Forelimb muscle (tissue), 1 donor: ENCODE data around the gene SNAPIN. TPM values are rescaled to one million over a fixed set of nuclear protein-coding genes. Genes with fewer than 3 reads are reported as not detected.

ENCODE experiments used
- DNase-seq: peaks from one replicate; pipeline ENCODE4 v3.0.0-alpha.2; 2013; ENCODE audit warnings: low read depth
- polyA plus RNA-seq: library from polyadenylated mRNA; unstranded; fragments of 120-200 nt; gene quantifications from one replicate; pipeline ENCODE4 v1.2.1, GENCODE V29; 2013; ENCODE audit not compliant: insufficient read length

Gene SNAPIN
- polyA plus RNA-seq, 1 donor: 50.7 TPM

DNA sequence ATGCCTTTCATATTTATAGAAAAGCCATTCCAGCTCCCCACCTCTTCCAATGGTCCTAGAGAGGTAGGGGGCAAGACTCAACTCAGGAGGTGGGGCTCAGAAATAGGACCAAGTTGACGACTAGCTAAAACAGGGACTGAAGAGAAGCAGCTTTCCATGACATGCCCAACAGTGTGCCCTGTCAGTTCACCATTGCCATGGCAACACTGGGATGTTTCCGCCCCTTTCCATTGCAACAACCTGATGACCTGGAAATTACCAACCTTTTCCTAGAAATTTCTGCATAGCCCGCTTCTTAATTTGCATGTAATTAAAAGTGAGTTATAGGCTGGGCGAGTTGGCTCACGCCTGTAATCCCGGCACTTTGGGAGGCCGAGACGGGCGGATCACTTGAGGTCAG is 47.0 kb downstream of the SNAPIN start:
- no peak for DNase-seq

DNA sequence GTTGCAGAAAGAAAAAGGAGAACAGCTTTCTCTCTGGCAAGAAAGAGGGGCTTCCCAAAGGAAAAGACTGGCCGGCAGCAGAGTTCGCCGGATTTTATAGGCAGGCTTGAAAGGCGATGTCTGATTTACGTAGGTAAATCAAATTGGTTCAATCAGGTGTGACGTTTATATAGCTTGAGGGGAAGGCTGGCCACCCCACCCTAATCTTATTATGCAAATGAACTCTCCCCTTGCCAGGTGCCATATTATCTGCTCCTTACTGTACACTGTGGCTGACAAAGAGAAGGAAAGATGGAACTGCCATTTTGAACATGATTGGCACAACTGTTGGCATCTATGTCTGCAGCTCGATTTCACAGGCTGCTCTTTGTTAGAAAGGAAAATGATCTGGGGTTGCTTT is 52.5 kb downstream of the SNAPIN start:
- no peak for DNase-seq

Other genes with a start within 250 kb of the SNAPIN start
- gene S100A7A, start 242.2 kb upstream of the SNAPIN start, polyA plus RNA-seq: not detected
- gene S100A7, start 198.1 kb upstream of the SNAPIN start, polyA plus RNA-seq: not detected
- 191 TPM for gene S100A6, start 122.7 kb upstream of the SNAPIN start, polyA plus RNA-seq
- 0.27 TPM for gene S100A5, start 117.8 kb upstream of the SNAPIN start, polyA plus RNA-seq
- gene S100A4, start 112.9 kb upstream of the SNAPIN start, polyA plus RNA-seq: 188 TPM
- gene S100A3, start 109.4 kb upstream of the SNAPIN start, polyA plus RNA-seq: 0.77 TPM
- gene S100A2, start 92.9 kb upstream of the SNAPIN start, polyA plus RNA-seq: 2.0 TPM
- gene S100A16, start 45.6 kb upstream of the SNAPIN start, polyA plus RNA-seq: 43.0 TPM
- gene S100A14, start 42.4 kb upstream of the SNAPIN start, polyA plus RNA-seq: 0.18 TPM
- gene S100A13, start 31.2 kb upstream of the SNAPIN start, polyA plus RNA-seq: 74.0 TPM
- 8.1 TPM for gene S100A1, start 30.3 kb upstream of the SNAPIN start, polyA plus RNA-seq
- gene CHTOP, start 24.6 kb upstream of the SNAPIN start, polyA plus RNA-seq: 98.0 TPM
- 159 TPM for gene ILF2, start 12.3 kb downstream of the SNAPIN start, polyA plus RNA-seq
- gene NPR1, start 20.0 kb downstream of the SNAPIN start, polyA plus RNA-seq: 12.7 TPM
- gene INTS3, start 69.3 kb downstream of the SNAPIN start, polyA plus RNA-seq: 39.2 TPM
- gene SLC27A3, start 116.7 kb downstream of the SNAPIN start, polyA plus RNA-seq: 18.1 TPM